HepG2 (cell line): ENCODE data around the gene CACNA1C.

Source experiments
- AKAP8 ChIP-seq: sonication (generic); formaldehyde crosslinking; IDR thresholded peaks from 2 replicates; pipeline ENCODE4 v1.5.1; 2020; ENCODE audit warnings: mild to moderate bottlenecking, missing genetic modification reagents
- KDM1A ChIP-seq: IDR thresholded peaks from 2 replicates; pipeline ENCODE4 v1.6.1; 2016; ENCODE audit warnings: missing compliant biosample characterization
- MAX ChIP-seq: IDR thresholded peaks from 2 replicates; pipeline ENCODE4 v1.6.1; 2012; ENCODE audit warnings: inconsistent platforms
- MTA3 ChIP-seq: sonication (generic); formaldehyde crosslinking; IDR thresholded peaks from 2 replicates; pipeline ENCODE4 v1.4.0; 2020; ENCODE audit warnings: missing genetic modification reagents
- MTERF4 ChIP-seq: sonication (generic); formaldehyde crosslinking; IDR thresholded peaks from 2 replicates; pipeline ENCODE4 v1.8.0; 2023; ENCODE audit warnings: mild to moderate bottlenecking, missing genetic modification reagents
- REST ChIP-seq, 2 experiments: IDR thresholded peaks; 2 replicates each; pipeline ENCODE4 v1.6.1; 2011 to 2012; ENCODE audit warnings: low read length in 2 of 2, borderline replicate concordance in 1 of 2, low read depth in 1 of 2, mild to moderate bottlenecking in 1 of 2, moderate library complexity in 1 of 2
- RFXANK ChIP-seq: IDR thresholded peaks from 2 replicates; pipeline ENCODE4 v1.6.1; 2016
- TBP ChIP-seq: sonication (generic); formaldehyde crosslinking; IDR thresholded peaks from 2 replicates; pipeline ENCODE4 v1.5.0; 2020; ENCODE audit warnings: missing genetic modification reagents
- ZKSCAN8 ChIP-seq: IDR thresholded peaks from 2 replicates; pipeline ENCODE4 v1.6.1; 2016; ENCODE audit warnings: borderline replicate concordance, missing genetic modification reagents, missing compliant biosample characterization
- ZNF350 ChIP-seq: sonication (generic); formaldehyde crosslinking; IDR thresholded peaks from 2 replicates; pipeline ENCODE4 v1.4.0; 2020; ENCODE audit warnings: mild to moderate bottlenecking, low read depth, missing genetic modification reagents, borderline replicate concordance
- ZNF652 ChIP-seq: IDR thresholded peaks from 2 replicates; pipeline ENCODE4 v1.6.1; 2016; ENCODE audit warnings: low read depth, borderline replicate concordance

DNA sequence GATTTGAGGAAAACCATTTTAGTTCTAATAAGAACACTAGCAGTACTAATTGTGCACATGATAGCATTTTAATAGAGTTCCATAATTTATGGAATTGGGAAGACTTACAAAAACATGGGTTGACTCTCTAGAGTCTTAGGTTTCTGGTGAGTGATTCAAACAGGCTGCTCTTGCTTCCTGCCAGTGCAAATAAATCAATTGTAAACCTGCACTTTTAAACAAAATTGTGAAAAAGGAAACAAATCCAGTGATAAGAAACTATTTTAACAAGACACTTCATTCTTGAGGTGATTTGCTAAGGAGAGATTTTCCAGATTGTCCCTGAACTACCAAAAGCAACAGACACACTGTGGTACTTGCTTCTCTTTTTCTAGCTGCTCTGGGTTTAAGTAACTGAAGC lies 112.2 kb downstream of the CACNA1C start:
- TF ChIP-seq KDM1A (no peak), ZKSCAN8 (CRISPR knock-in tag) (no peak), ZNF350 (CRISPR knock-in tag) (no peak), MTERF4 (CRISPR knock-in tag) (no peak), TBP (no peak), RFXANK (no peak), MAX (no peak), AKAP8 (CRISPR knock-in tag) (no peak), ZNF652 (CRISPR knock-in tag) (no peak), REST (IDR thresholded peaks at IDR 0.05; ENCODE audit: borderline replicate concordance in 1 of 2, low read depth in 1 of 2, low read length in 2 of 2) (no peak), MTA3 (CRISPR knock-in tag) (no peak)
